Measurements from ENCODE around the gene CCDC121.
"Not testable (repeated sequence)": the region's sequence is repeated elsewhere in the genome, so short reads cannot be mapped to it uniquely, and the experiment has no call there.

The CCDC121 gene

GRCh38 chr2:27624943-27625342, 3.9 kb downstream of the CCDC121 start:
- no peak for DNase-seq
- no peak overlapping the region for H3K27ac Mint-ChIP-seq
- H3K4me1 Mint-ChIP-seq (ENCODE audit: low read depth in 2 of 2) = peaks cover 3 to 4% of the 10 kb centered on the region in 2 donors
- peaks cover 23% of the 10 kb centered on the region for H3K36me3 Mint-ChIP-seq (ENCODE audit: insufficient read depth)
- H3K9me3 Mint-ChIP-seq = no peaks in the 10 kb centered on the region
- no peak overlapping the region for H3K4me3 Mint-ChIP-seq
- no peaks in the 10 kb centered on the region for H3K27me3 Mint-ChIP-seq
- no peak for ATAC-seq (replicated peaks)

GRCh38 chr2:27622921-27623384, 5.9 kb downstream of the CCDC121 start:
- H3K27ac Mint-ChIP-seq = no peak overlapping the region
- ATAC-seq (replicated peaks) = no peak

GRCh38 chr2:27621524-27621923, 7.3 kb downstream of the CCDC121 start:
- DNase-seq (no peak), ATAC-seq (replicated peaks) (no peak)
- no peaks in the 10 kb centered on the region for H3K9me3 Mint-ChIP-seq
- no peaks in the 10 kb centered on the region for H3K27me3 Mint-ChIP-seq
- H3K4me1 Mint-ChIP-seq (ENCODE audit: low read depth in 2 of 2) = no peaks in the 10 kb centered on the region
- H3K36me3 Mint-ChIP-seq (ENCODE audit: insufficient read depth) = peaks cover 55% of the 10 kb centered on the region
- H3K27ac Mint-ChIP-seq = no peak overlapping the region
- H3K4me3 Mint-ChIP-seq = no peak overlapping the region

More at GRCh38 chr2:27622921-27623384, 5.9 kb downstream of the CCDC121 start:
- peaks cover 0 to 4% of the 10 kb centered on the region in 2 donors for H3K4me1 Mint-ChIP-seq (ENCODE audit: low read depth in 2 of 2)
- DNase-seq = no peak
- no peak overlapping the region for H3K4me3 Mint-ChIP-seq
- H3K36me3 Mint-ChIP-seq (ENCODE audit: insufficient read depth) = peaks cover 41% of the 10 kb centered on the region
- no peaks in the 10 kb centered on the region for H3K27me3 Mint-ChIP-seq
- H3K9me3 Mint-ChIP-seq = no peaks in the 10 kb centered on the region

- Mint-ChIP-seq H3K27ac (no peak overlapping the region), H3K9me3 (no peaks in the 10 kb centered on the region), H3K36me3 (ENCODE audit: insufficient read depth) (peaks cover 72% of the 10 kb centered on the region), H3K4me1 (ENCODE audit: low read depth in 2 of 2) (no peaks in the 10 kb centered on the region), H3K27me3 (no peaks in the 10 kb centered on the region), H3K4me3 (no peak overlapping the region)
- ATAC-seq (replicated peaks) (no peak), DNase-seq (no peak)
Observed at GRCh38 chr2:27615316-27615715, 13.5 kb downstream of the CCDC121 start.

GRCh38 chr2:27613985-27614384, 14.8 kb downstream of the CCDC121 start:
- ATAC-seq (replicated peaks) (no peak), DNase-seq (no peak)
- Mint-ChIP-seq H3K36me3 (ENCODE audit: insufficient read depth) (peaks cover 72% of the 10 kb centered on the region), H3K27ac (no peak overlapping the region), H3K4me1 (ENCODE audit: low read depth in 2 of 2) (no peaks in the 10 kb centered on the region), H3K4me3 (no peak overlapping the region), H3K27me3 (no peaks in the 10 kb centered on the region), H3K9me3 (no peaks in the 10 kb centered on the region)

- H3K9me3 Mint-ChIP-seq = no peaks in the 10 kb centered on the region
- peaks cover 2 to 4% of the 10 kb centered on the region in 2 donors for H3K4me1 Mint-ChIP-seq (ENCODE audit: low read depth in 2 of 2)
- no peaks in the 10 kb centered on the region for H3K27me3 Mint-ChIP-seq
- H3K27ac Mint-ChIP-seq = peak overlapping the region in 1 of 2 donors; percentile 33
- H3K36me3 Mint-ChIP-seq (ENCODE audit: insufficient read depth) = peaks cover 82% of the 10 kb centered on the region
- H3K4me3 Mint-ChIP-seq = no peak overlapping the region
- no peak for ATAC-seq (replicated peaks)
- DNase-seq = no peak
Observed at GRCh38 chr2:27606611-27607010, 22.2 kb downstream of the CCDC121 start.

- no peaks in the 10 kb centered on the region for H3K9me3 Mint-ChIP-seq
- peaks cover 46% of the 10 kb centered on the region for H3K36me3 Mint-ChIP-seq (ENCODE audit: insufficient read depth)
- no peak for ATAC-seq (replicated peaks)
- peak overlapping the region in 1 of 2 donors; percentile 17 for H3K4me3 Mint-ChIP-seq
- H3K27ac Mint-ChIP-seq = peak overlapping the region; percentile 41 to 53
- DNase-seq = no peak
- H3K27me3 Mint-ChIP-seq = no peaks in the 10 kb centered on the region
- H3K4me1 Mint-ChIP-seq (ENCODE audit: low read depth in 2 of 2) = peaks cover 26 to 46% of the 10 kb centered on the region in 2 donors
Observed at GRCh38 chr2:27596627-27597026, 32.2 kb downstream of the CCDC121 start.

GRCh38 chr2:27595412-27595811, 33.4 kb downstream of the CCDC121 start:
- not testable (repeated sequence) for H3K9me3 Mint-ChIP-seq; ATAC-seq (replicated peaks); H3K27me3 Mint-ChIP-seq; DNase-seq
- H3K4me3 Mint-ChIP-seq = peak overlapping the region in 1 of 2 donors; percentile 1
- H3K27ac Mint-ChIP-seq = peak overlapping the region; percentile 23 to 52
- peaks cover 37% of the 10 kb centered on the region for H3K36me3 Mint-ChIP-seq (ENCODE audit: insufficient read depth)
- H3K4me1 Mint-ChIP-seq (ENCODE audit: low read depth in 2 of 2) = peaks cover 31 to 51% of the 10 kb centered on the region in 2 donors

GRCh38 chr2:27594020-27594703, 34.6 kb downstream of the CCDC121 start:
- H3K4me1 Mint-ChIP-seq (ENCODE audit: low read depth in 2 of 2) = peaks cover 26 to 55% of the 10 kb centered on the region in 2 donors
- ATAC-seq (replicated peaks); H3K27me3 Mint-ChIP-seq; DNase-seq; H3K9me3 Mint-ChIP-seq; H3K27ac Mint-ChIP-seq: not testable (repeated sequence)
- peak overlapping the region in 1 of 2 donors; percentile 15 for H3K4me3 Mint-ChIP-seq
- peaks cover 27% of the 10 kb centered on the region for H3K36me3 Mint-ChIP-seq (ENCODE audit: insufficient read depth)

GRCh38 chr2:27593240-27593639, 35.6 kb downstream of the CCDC121 start:
- no peak overlapping the region for H3K4me3 Mint-ChIP-seq
- peaks cover 19% of the 10 kb centered on the region for H3K36me3 Mint-ChIP-seq (ENCODE audit: insufficient read depth)
- no peaks in the 10 kb centered on the region for H3K9me3 Mint-ChIP-seq
- DNase-seq (no peak), ATAC-seq (replicated peaks) (no peak)
- no peaks in the 10 kb centered on the region for H3K27me3 Mint-ChIP-seq
- H3K4me1 Mint-ChIP-seq (ENCODE audit: low read depth in 2 of 2) = peaks cover 26 to 50% of the 10 kb centered on the region in 2 donors
- H3K27ac Mint-ChIP-seq = no peak overlapping the region

GRCh38 chr2:27591745-27592144, 37.1 kb downstream of the CCDC121 start:
- ATAC-seq (replicated peaks) (no peak), DNase-seq (no peak)
- Mint-ChIP-seq H3K4me3 (no peak overlapping the region), H3K36me3 (ENCODE audit: insufficient read depth) (peaks cover 16% of the 10 kb centered on the region), H3K4me1 (ENCODE audit: low read depth in 2 of 2) (peaks cover 27 to 50% of the 10 kb centered on the region in 2 donors), H3K9me3 (no peaks in the 10 kb centered on the region), H3K27me3 (no peaks in the 10 kb centered on the region), H3K27ac (no peak overlapping the region)

GRCh38 chr2:27588308-27588707, 40.5 kb downstream of the CCDC121 start:
- ATAC-seq (replicated peaks) (no peak), DNase-seq (no peak)
- Mint-ChIP-seq H3K27ac (no peak overlapping the region), H3K9me3 (no peaks in the 10 kb centered on the region), H3K27me3 (no peaks in the 10 kb centered on the region), H3K4me1 (ENCODE audit: low read depth in 2 of 2) (peaks cover 42 to 64% of the 10 kb centered on the region in 2 donors), H3K4me3 (peak overlapping the region in 1 of 2 donors; percentile 60), H3K36me3 (ENCODE audit: insufficient read depth) (peaks cover 3% of the 10 kb centered on the region)

GRCh38 chr2:27587025-27587424, 41.8 kb downstream of the CCDC121 start:
- no peak for DNase-seq
- peaks cover 50 to 69% of the 10 kb centered on the region in 2 donors for H3K4me1 Mint-ChIP-seq (ENCODE audit: low read depth in 2 of 2)
- H3K4me3 Mint-ChIP-seq = peak overlapping the region; percentile 40 to 89
- no peak for ATAC-seq (replicated peaks)
- no peaks in the 10 kb centered on the region for H3K36me3 Mint-ChIP-seq (ENCODE audit: insufficient read depth)
- peak overlapping the region; percentile 4 to 59 for H3K27ac Mint-ChIP-seq
- no peaks in the 10 kb centered on the region for H3K27me3 Mint-ChIP-seq
- H3K9me3 Mint-ChIP-seq = no peaks in the 10 kb centered on the region

GRCh38 chr2:27584597-27584996, 44.2 kb downstream of the CCDC121 start:
- no peak for ATAC-seq (replicated peaks)
- DNase-seq = no peak
- Mint-ChIP-seq H3K9me3 (no peaks in the 10 kb centered on the region), H3K36me3 (ENCODE audit: insufficient read depth) (no peaks in the 10 kb centered on the region), H3K27me3 (no peaks in the 10 kb centered on the region), H3K4me1 (ENCODE audit: low read depth in 2 of 2) (peaks cover 44 to 56% of the 10 kb centered on the region in 2 donors), H3K27ac (peak overlapping the region in 1 of 2 donors; percentile 1), H3K4me3 (peak overlapping the region; percentile 76 to 89)
